Measurements from ENCODE around the gene ACTG1. TPM values are rescaled to one million over a fixed set of nuclear protein-coding genes. Genes with fewer than 3 reads are reported as not detected.

Gene ACTG1
- total and polyA plus RNA-seq, 9 of the 15 experiments (the other 6 are each of a cell fraction or from before 2014, with no cell fraction given) = 224 to 1,775 (median 568) TPM

DNA sequence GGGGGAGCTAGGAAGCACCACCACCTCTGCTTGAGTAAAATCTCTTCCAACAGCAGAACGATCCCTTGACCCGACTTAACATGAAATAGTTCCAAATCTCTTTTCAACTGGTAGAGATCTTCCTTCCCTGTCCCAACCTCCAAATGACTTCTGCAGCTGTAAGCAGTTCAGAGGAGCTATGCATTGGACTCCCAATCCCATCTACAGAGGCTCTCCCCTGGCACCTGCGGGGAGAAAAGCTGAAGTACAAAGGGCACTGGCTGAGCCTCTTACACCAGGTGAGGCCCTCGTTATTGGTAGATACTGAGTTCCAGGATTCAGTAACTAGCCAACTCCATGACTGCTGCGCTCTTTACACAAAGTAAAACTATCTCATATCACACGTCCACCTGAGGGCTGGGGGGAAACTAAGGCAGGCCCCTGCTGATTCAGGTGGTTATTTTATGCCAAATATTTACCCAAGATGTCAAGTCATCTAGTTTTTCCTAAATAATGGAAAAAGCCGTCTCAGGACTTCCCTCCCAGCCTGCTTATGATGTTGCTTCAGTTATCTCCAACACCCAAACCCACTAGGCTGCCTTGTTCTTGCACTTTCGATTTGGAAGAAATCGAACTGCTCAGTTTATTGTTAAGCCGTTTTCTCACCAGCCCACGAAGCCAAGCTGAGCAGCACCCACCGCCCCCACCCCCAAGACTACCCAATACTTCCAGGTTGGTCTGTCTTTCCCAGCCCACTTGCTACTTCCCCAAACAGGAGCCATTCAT is 3.2 kb downstream of the ACTG1 start (continued):
- no peak for TF ChIP-seq HDAC1 (IDR thresholded peaks at IDR 0.05)
- no peak for TF ChIP-seq HMG20A (CRISPR knock-in tag; conservative IDR thresholded peaks at IDR 0.05)
- no peak for TF ChIP-seq KDM4B (IDR thresholded peaks at IDR 0.05; ENCODE audit: borderline replicate concordance in 2 of 2, low read depth in 1 of 2)
- no peak for TF ChIP-seq TFAM (CRISPR knock-in tag; conservative IDR thresholded peaks at IDR 0.05)
- TF ChIP-seq ZNF398 (CRISPR knock-in tag; IDR thresholded peaks at IDR 0.05) = no peak
- no peak for TF ChIP-seq ZBTB8A (IDR thresholded peaks at IDR 0.05; ENCODE audit: partially characterized antibody)
- 0 out of 2 replicates have a peak, but pooled peaks have one; percentile 27 for TF ChIP-seq ZNF347 (CRISPR knock-in tag; IDR thresholded peaks at IDR 0.05; ENCODE audit: low read depth)
- TF ChIP-seq HNRNPH1 (optimal IDR thresholded peaks at IDR 0.05; ENCODE audit: low read depth, low read length) = no peak
- no peak for TF ChIP-seq KLF6 (CRISPR knock-in tag; IDR thresholded peaks at IDR 0.05; ENCODE audit: borderline replicate concordance)
- no peak for TF ChIP-seq DIDO1 (tag; IDR thresholded peaks at IDR 0.05; ENCODE audit: low read depth)
- no peak for TF ChIP-seq NFE2 (IDR thresholded peaks at IDR 0.05; ENCODE audit: low read depth)
- TF ChIP-seq PML (IDR thresholded peaks at IDR 0.05; ENCODE audit: low read length) = peak; percentile 20; the same call in 1 of the 2 replicates
- no peak for TF ChIP-seq CHCHD3 (CRISPR knock-in tag; IDR thresholded peaks at IDR 0.05)
- TF ChIP-seq, protein P1, sequence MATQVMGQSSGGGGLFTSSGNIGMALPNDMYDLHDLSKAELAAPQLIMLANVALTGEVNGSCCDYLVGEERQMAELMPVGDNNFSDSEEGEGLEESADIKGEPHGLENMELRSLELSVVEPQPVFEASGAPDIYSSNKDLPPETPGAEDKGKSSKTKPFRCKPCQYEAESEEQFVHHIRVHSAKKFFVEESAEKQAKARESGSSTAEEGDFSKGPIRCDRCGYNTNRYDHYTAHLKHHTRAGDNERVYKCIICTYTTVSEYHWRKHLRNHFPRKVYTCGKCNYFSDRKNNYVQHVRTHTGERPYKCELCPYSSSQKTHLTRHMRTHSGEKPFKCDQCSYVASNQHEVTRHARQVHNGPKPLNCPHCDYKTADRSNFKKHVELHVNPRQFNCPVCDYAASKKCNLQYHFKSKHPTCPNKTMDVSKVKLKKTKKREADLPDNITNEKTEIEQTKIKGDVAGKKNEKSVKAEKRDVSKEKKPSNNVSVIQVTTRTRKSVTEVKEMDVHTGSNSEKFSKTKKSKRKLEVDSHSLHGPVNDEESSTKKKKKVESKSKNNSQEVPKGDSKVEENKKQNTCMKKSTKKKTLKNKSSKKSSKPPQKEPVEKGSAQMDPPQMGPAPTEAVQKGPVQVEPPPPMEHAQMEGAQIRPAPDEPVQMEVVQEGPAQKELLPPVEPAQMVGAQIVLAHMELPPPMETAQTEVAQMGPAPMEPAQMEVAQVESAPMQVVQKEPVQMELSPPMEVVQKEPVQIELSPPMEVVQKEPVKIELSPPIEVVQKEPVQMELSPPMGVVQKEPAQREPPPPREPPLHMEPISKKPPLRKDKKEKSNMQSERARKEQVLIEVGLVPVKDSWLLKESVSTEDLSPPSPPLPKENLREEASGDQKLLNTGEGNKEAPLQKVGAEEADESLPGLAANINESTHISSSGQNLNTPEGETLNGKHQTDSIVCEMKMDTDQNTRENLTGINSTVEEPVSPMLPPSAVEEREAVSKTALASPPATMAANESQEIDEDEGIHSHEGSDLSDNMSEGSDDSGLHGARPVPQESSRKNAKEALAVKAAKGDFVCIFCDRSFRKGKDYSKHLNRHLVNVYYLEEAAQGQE (IDR thresholded peaks at IDR 0.05; ENCODE audit: borderline replicate concordance) = no peak
- TF ChIP-seq, protein P1 (CRISPR knock-in tag; IDR thresholded peaks at IDR 0.05; ENCODE audit: low read depth) = no peak; the same call in 1 of the 2 replicates
- TF ChIP-seq ZNF444 (CRISPR knock-in tag; IDR thresholded peaks at IDR 0.05) = 0 out of 2 replicates have a peak, but pooled peaks have one; percentile 20
- no peak for TF ChIP-seq FOXK1 (CRISPR knock-in tag; IDR thresholded peaks at IDR 0.05; ENCODE audit: borderline replicate concordance)
- no peak for TF ChIP-seq RFX1 (IDR thresholded peaks at IDR 0.05)

All from K562 (cell line).